GM12891 (cell line): ENCODE measurements around the gene ZBTB7B.
A peak's percentile ranks its signal among the peaks of the same experiment; 100 is the strongest.

ENCODE experiments used
- DNase-seq: peaks from one replicate; pipeline ENCODE4 v3.0.0; 2011; ENCODE audit warnings: low spot score; ENCODE audit not compliant: insufficient read length
- FAIRE-seq: peaks from 2 replicates; lab custom pipeline; 2011; peaks lifted over from hg19 to GRCh38; lab: Jason Lieb, UNC
- PAX5 ChIP-seq: IDR thresholded peaks from 2 replicates; pipeline ENCODE4 v1.6.1; 2011; ENCODE audit warnings: low read length, moderate library complexity, mild to moderate bottlenecking; ENCODE audit not compliant: insufficient read depth, severe bottlenecking
- POLR2A ChIP-seq: IDR thresholded peaks from 2 replicates; pipeline ENCODE4 v1.6.1; 2011; ENCODE audit warnings: low read depth, low read length, control low read depth
- POLR2AphosphoS5 ChIP-seq: IDR thresholded peaks from 2 replicates; pipeline ENCODE4 v1.6.1; 2011; ENCODE audit warnings: low read depth, low read length, control low read depth
- POU2F2 ChIP-seq: IDR thresholded peaks from 2 replicates; pipeline ENCODE4 v1.6.1; 2011; ENCODE audit warnings: low read depth, mild to moderate bottlenecking, control low read depth, low read length, moderate library complexity
- SPI1 ChIP-seq: IDR thresholded peaks from 2 replicates; pipeline ENCODE4 v1.6.1; 2011; ENCODE audit warnings: low read depth, low read length, control low read depth
- TAF1 ChIP-seq: IDR thresholded peaks from 2 replicates; pipeline ENCODE4 v1.6.1; 2011; ENCODE audit warnings: low read depth, low read length, control low read depth

Gene ZBTB7B

DNA sequence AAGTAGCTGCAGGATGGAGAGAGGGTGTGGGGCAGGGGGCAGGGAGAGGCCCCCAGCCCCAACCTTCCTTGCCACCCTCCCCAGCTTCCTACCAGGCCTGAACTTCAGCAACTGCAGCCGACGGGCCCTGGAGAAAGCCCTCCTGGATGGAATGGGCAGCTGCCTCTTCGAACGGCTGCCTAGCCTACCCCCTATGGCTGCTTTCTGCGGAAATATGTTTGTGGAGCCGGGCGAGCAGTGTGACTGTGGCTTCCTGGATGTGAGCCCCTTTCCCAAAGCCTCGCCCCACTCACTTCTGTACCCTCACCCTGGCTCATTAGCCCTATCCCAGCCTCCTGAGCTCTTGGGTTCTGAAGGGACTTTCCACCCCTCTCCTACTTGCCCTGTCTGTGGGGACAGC is 54.5 kb downstream of the ZBTB7B start:
- DNase-seq (no peak), FAIRE-seq (no peak)
- TF ChIP-seq POLR2A, result no peak
- TF ChIP-seq SPI1, result no peak
- no peak for TF ChIP-seq POLR2AphosphoS5
- no peak for TF ChIP-seq PAX5
- TF ChIP-seq TAF1, result no peak
- TF ChIP-seq POU2F2, result no peak

DNA sequence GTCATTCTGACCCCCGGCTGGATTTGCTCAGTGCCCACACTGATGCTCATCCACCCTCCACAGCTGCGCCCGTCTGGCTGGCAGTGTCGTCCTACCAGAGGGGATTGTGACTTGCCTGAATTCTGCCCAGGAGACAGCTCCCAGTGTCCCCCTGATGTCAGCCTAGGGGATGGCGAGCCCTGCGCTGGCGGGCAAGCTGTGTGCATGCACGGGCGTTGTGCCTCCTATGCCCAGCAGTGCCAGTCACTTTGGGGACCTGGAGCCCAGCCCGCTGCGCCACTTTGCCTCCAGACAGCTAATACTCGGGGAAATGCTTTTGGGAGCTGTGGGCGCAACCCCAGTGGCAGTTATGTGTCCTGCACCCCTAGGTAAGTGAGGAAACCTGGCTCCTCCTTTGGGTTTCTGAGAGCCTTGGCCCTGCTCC is 55.2 kb downstream of the ZBTB7B start:
- FAIRE-seq (no peak), DNase-seq (no peak)
- TF ChIP-seq SPI1 (no peak), TAF1 (no peak), POLR2AphosphoS5 (no peak), POLR2A (no peak), POU2F2 (no peak), PAX5 (no peak)

GRCh38 chr1:155060736-155061135 is 58.1 kb downstream of the ZBTB7B start:
- FAIRE-seq (no peak), DNase-seq (no peak)
- TF ChIP-seq TAF1 (no peak), POLR2AphosphoS5 (no peak), PAX5 (no peak), POU2F2 (no peak), POLR2A (no peak), SPI1 (no peak)

DNA sequence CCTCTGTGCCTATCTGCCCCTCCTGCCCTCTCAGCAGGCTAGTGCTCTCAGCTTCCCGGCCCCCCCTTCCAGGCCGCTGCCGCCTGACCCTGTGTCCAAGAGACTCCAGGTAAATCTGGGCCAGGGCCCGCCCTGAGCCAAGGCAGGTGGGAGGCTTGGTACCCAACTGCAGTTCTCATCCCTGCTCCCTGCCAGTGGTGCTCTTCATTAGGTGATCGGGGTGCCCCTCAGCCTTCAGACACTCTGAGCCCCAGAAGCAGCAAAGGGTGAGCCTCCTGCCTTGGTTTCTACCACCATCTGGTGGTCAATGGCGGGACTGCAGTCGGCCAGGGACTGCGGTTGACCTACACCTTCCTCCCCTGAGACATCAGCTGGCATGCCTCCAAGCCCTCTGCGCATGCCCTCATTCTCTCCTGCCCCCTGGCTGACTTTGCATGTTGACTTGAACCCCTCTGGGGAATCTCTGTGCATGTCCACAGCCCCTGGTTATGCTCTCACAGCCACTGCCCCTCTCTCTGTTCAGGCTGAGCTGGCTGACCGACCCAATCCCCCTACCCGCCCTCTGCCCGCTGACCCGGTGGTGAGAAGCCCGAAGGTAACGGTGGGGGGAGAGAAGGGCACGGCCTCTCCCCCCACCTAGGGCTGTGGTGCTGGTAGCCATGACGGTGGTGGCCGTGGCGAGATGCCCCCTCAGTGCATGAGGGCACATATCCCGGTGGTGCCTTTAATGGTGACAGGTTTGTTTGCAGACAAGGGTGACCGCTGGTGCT is 59.0 kb downstream of the ZBTB7B start:
- FAIRE-seq (peak; percentile 100), DNase-seq (peak; percentile 91)
- TF ChIP-seq POLR2A, result no peak
- TF ChIP-seq SPI1, result no peak
- TF ChIP-seq POLR2AphosphoS5, result no peak
- TF ChIP-seq TAF1, result no peak
- no peak for TF ChIP-seq POU2F2
- TF ChIP-seq PAX5, result no peak

GRCh38 chr1:155062151-155062686 is 59.6 kb downstream of the ZBTB7B start:
- TF ChIP-seq POU2F2, result no peak
- no peak for TF ChIP-seq SPI1
- no peak for TF ChIP-seq POLR2A
- no peak for TF ChIP-seq TAF1
- no peak for TF ChIP-seq POLR2AphosphoS5
- no peak for TF ChIP-seq PAX5
- FAIRE-seq, result no peak
- no peak for DNase-seq

DNA sequence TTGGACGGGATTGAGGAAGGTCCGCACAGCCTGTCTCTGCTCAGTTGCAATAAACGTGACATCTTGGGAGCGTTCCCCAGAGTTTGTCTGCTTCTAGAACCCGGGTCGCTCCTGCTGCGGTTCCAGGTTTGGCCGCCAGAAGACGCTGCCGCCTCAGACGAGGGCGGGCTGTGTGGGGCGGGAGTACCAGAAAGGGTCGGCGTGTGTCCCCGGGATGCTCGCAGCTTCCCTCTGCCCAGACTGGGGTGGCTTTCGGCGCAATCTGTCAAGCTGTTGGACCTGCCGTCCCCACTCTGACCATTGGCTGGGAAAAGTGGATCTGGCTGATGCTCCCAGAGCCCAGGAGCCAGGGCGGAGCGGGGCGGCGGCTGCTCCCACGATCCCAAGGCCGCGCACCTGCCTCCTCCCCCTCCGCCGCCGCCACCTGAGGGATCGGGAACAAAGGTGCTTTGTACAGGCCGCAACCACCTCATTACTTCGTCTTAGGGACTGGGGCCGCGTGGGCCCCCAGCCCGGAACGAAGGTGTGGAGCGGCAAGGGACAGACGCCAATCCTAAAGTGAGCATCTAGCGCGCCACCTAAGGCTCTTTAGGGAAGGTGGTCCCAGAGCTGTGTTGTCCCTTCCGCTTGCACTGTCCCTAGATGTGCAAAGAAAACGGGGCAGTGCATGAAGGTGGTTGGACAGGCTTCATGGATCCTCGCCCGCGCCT is 60.3 kb downstream of the ZBTB7B start:
- FAIRE-seq (no peak), DNase-seq (peak; percentile 82)
- TF ChIP-seq TAF1 (no peak), POLR2AphosphoS5 (no peak), POU2F2 (no peak), SPI1 (no peak)

DNA sequence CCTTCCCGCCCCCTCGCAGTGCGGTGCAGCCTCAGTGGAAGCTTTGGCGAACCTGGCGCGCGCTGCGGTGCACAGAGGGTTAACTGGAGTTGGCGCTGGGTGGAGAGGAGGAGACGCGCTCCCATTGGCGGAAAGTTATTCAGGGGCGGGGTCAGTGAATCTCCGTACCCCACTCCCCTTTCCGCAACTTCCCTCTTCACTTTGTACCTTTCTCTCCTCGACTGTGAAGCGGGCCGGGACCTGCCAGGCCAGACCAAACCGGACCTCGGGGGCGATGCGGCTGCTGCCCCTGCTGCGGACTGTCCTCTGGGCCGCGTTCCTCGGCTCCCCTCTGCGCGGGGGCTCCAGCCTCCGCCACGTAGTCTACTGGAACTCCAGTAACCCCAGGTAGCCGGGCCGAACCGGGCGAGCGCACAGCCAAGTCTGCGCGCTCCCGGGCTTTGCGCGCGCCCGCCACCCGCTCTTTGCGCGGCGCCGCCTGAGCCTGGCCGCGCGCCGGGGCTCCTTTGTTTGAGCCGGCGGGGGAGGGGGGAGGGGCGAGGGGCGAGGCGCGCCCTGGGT is 61.0 kb downstream of the ZBTB7B start, which contains the start of gene EFNA4:
Gene EFNA4 (plus strand): TSS at position 191 of the 561 bp plus-strand sequence. CDS start 84 bp downstream, at position 275.
- TF ChIP-seq TAF1 (0 out of 2 replicates have a peak, but pooled peaks have one; percentile 34), POLR2AphosphoS5 (no peak), POLR2A (peak; percentile 58), POU2F2 (no peak)
- DNase-seq, result peak; percentile 91
- FAIRE-seq, result peak; percentile 97

DNA sequence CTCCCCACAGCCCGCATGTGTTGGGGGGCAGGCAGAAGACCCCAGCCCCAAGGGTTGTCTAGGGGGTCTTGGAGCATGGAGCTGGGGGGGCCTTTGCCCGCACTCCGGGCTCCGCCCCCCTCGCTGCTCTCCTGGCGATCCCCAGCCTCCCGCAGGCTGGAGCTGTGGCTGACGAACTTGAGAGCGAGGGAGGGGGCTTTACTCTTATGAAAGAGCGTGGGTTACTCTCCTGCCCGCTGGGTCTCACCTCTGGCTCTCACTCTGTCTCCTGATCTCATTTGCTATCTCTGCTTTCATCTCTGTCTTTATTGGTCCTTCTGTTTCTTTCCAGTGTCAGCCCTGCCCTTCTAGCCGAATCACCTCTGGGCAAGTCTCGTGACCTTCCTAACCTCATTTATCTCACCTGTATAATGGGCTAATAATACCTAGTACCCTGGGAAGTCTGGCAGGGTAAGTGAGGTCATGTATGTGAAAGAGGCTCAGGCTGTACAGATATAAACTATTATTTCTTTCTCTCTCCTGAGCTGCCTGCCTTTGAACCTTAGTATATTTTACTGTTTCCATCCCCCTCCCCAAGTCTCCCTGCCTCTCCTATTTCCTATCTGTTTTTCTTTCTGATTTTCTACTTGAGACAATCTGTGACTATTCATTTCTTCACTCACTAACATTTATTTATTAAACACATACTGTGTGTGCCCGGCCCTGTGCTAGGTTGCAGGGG is 61.7 kb downstream of the ZBTB7B start:
- FAIRE-seq, result no peak
- no peak for TF ChIP-seq POLR2AphosphoS5
- TF ChIP-seq SPI1, result no peak
- TF ChIP-seq POLR2A, result no peak
- TF ChIP-seq PAX5, result no peak
- no peak for TF ChIP-seq TAF1
- TF ChIP-seq POU2F2, result no peak
- no peak for DNase-seq

DNA sequence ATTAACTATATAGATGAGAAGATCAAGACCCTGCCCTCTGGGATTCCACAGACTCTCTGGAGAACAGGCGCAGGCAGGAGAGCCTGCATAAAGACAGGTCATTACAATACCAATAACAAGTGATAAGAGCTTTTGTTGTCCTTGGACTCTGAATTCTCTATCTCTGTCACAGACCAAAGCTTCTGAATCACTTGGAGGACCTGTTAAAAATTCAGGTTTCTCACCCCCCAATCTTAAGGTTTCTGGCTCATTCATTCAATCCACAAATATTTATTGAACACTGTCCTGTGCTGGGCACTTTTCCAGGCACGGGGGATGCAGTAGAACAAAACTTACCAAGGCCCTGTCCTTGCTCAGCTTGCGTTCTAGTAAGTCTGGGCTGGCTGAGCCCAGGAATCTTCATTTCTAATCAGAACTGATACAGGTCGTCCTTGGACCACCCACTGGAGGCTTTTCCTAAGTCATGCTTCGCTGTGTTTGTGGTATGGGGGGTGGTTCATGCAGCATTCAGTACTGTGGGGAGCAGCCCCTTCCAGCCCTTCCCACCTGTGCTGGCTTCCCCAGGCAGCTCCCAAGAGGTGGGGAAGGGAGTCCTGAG is 62.3 kb downstream of the ZBTB7B start:
- DNase-seq, result no peak
- no peak for FAIRE-seq
- TF ChIP-seq POU2F2 (no peak), PAX5 (no peak), TAF1 (no peak), POLR2A (no peak), POLR2AphosphoS5 (no peak), SPI1 (no peak)
